A172 (cell line): ENCODE results near the gene MYCBPAP. TPM values are rescaled to one million over a fixed set of nuclear protein-coding genes. Genes with fewer than 3 reads are reported as not detected.

Source experiments
- DNase-seq: peaks from one replicate; pipeline ENCODE4 v3.0.0-alpha.2; 2015; ENCODE audit warnings: low spot score
- total RNA-seq: library from RNA; depleted of rRNA; stranded (reverse); fragments of >200 nt; shearing (Covaris generic); gene quantifications from 2 replicates; pipeline ENCODE4 v1.2.3, GENCODE V29; 2014

MYCBPAP gene
- total RNA-seq, 1 experiment from 2014 or later = not detected

GRCh38 chr17:50487213-50488096 lies 20.8 kb upstream of the MYCBPAP start:
- peak; percentile 82 for DNase-seq

GRCh38 chr17:50488880-50489279 lies 19.4 kb upstream of the MYCBPAP start:
- no peak for DNase-seq

GRCh38 chr17:50491505-50491904 lies 16.7 kb upstream of the MYCBPAP start:
- no peak for DNase-seq

- no peak for DNase-seq
Observed at GRCh38 chr17:50492214-50492613, 16.0 kb upstream of the MYCBPAP start.

GRCh38 chr17:50493744-50494143 lies 14.5 kb upstream of the MYCBPAP start:
- no peak for DNase-seq

GRCh38 chr17:50495217-50495823 lies 12.9 kb upstream of the MYCBPAP start:
- no peak for DNase-seq

GRCh38 chr17:50495918-50496317 lies 12.3 kb upstream of the MYCBPAP start:
- peak; percentile 69 for DNase-seq

- DNase-seq = peak; percentile 64
Observed at GRCh38 chr17:50498021-50498874, 10.0 kb upstream of the MYCBPAP start.

- DNase-seq = no peak
Observed at GRCh38 chr17:50499270-50499669, 9.0 kb upstream of the MYCBPAP start.

- DNase-seq = no peak
Observed at GRCh38 chr17:50499721-50500120, 8.5 kb upstream of the MYCBPAP start.

GRCh38 chr17:50501054-50501453 lies 7.2 kb upstream of the MYCBPAP start:
- DNase-seq = no peak

- DNase-seq = no peak
Observed at GRCh38 chr17:50502301-50502990, 5.8 kb upstream of the MYCBPAP start.

- DNase-seq = no peak
Observed at GRCh38 chr17:50505591-50506130, 2.6 kb upstream of the MYCBPAP start.

GRCh38 chr17:50506298-50506697 lies 1.9 kb upstream of the MYCBPAP start:
- no peak for DNase-seq

- DNase-seq = no peak
Observed at GRCh38 chr17:50508573-50509460, 578 bp downstream of the MYCBPAP start.

- DNase-seq = peak; percentile 42
Observed at GRCh38 chr17:50511058-50511457, 2.8 kb downstream of the MYCBPAP start.

GRCh38 chr17:50513495-50513894 lies 5.3 kb downstream of the MYCBPAP start:
- DNase-seq = no peak

GRCh38 chr17:50514388-50514787 lies 6.1 kb downstream of the MYCBPAP start:
- DNase-seq = no peak

GRCh38 chr17:50514936-50515702 lies 6.9 kb downstream of the MYCBPAP start:
- DNase-seq = no peak

GRCh38 chr17:50517011-50517410 lies 8.8 kb downstream of the MYCBPAP start:
- DNase-seq = no peak
